WTC11 (cell line): ENCODE data around the gene GRM7. TPM values are rescaled to one million over a fixed set of nuclear protein-coding genes. Genes with fewer than 3 reads are reported as not detected.

Experiments used
- ATAC-seq: fragments of 200-7000 bp; cut with Tn5 transposase; 2 replicates; pipeline ENCODE4 v1.10.0; 2021; ENCODE audit warnings: mild to moderate bottlenecking, moderate library complexity
- CTCF ChIA-PET: fragments of 300-600 bp; sonication (Branson Sonifier 250); formaldehyde crosslinking; loops from one replicate; lab custom pipeline; 2021; ENCODE audit warnings: antibody characterized with exemption; lab: Charles Lee
- POLR2A ChIA-PET: fragments of 350-600 bp; sonication (Branson Sonifier 250); formaldehyde crosslinking; loops from one replicate; lab custom pipeline; 2021; ENCODE audit warnings: antibody characterized with exemption; lab: Charles Lee
- DNase-seq: peaks from one replicate; pipeline ENCODE4 v3.0.0; 2021; ENCODE audit warnings: low spot score
- H3K27ac Mint-ChIP-seq: 2 replicates; pipeline ENCODE4 v1.8.0; 2021; ENCODE audit warnings: mixed read lengths
- H3K27me3 Mint-ChIP-seq: 2 replicates; pipeline ENCODE4 v1.8.0; 2021; ENCODE audit warnings: low read depth, mild to moderate bottlenecking, moderate library complexity, mixed read lengths
- H3K36me3 Mint-ChIP-seq: 2 replicates; pipeline ENCODE4 v1.8.0; 2021; ENCODE audit warnings: mixed read lengths
- H3K4me1 Mint-ChIP-seq: 2 replicates; pipeline ENCODE4 v1.8.0; 2022; ENCODE audit warnings: mixed read lengths
- H3K4me3 Mint-ChIP-seq: 2 replicates; pipeline ENCODE4 v1.8.0; 2021; ENCODE audit warnings: mild to moderate bottlenecking, moderate library complexity, mixed read lengths
- H3K9me3 Mint-ChIP-seq: 2 replicates; pipeline ENCODE4 v1.8.0; 2021; ENCODE audit warnings: mixed read lengths
- CREB1 ChIP-seq: sonication (generic); formaldehyde crosslinking; IDR thresholded peaks from 2 replicates; pipeline ENCODE4 v1.8.0; 2023; ENCODE audit warnings: mild to moderate bottlenecking, missing genetic modification reagents
- CREM ChIP-seq: sonication (generic); formaldehyde crosslinking; IDR thresholded peaks from 2 replicates; pipeline ENCODE4 v1.8.1; 2022; ENCODE audit warnings: mild to moderate bottlenecking, missing genetic modification reagents, moderate library complexity
- MXD4 ChIP-seq: fragments of 250-450 bp; sonication (Bioruptor Pico); IDR thresholded peaks from 2 replicates; pipeline ENCODE4 v1.8.0; 2021; ENCODE audit warnings: mild to moderate bottlenecking, moderate library complexity, borderline replicate concordance
- OVOL2 ChIP-seq: fragments of 250-450 bp; sonication (Bioruptor Pico); IDR thresholded peaks from 2 replicates; pipeline ENCODE4 v1.9.0; 2021; ENCODE audit warnings: mild to moderate bottlenecking, borderline replicate concordance
- SOX15 ChIP-seq: fragments of 250-450 bp; sonication (Bioruptor Pico); IDR thresholded peaks from 2 replicates; pipeline ENCODE4 v1.9.0; 2021; ENCODE audit warnings: mild to moderate bottlenecking
- TCF7 ChIP-seq: sonication (generic); formaldehyde crosslinking; IDR thresholded peaks from 2 replicates; pipeline ENCODE4 v1.8.0; 2022; ENCODE audit warnings: mild to moderate bottlenecking, low read depth, missing genetic modification reagents, moderate library complexity
- ZNF138 ChIP-seq: sonication (generic); formaldehyde crosslinking; conservative IDR thresholded peaks from 2 replicates; pipeline ENCODE4 v1.8.1; 2022; ENCODE audit warnings: mild to moderate bottlenecking, moderate library complexity, missing genetic modification reagents
- ZNF317 ChIP-seq: sonication (generic); formaldehyde crosslinking; IDR thresholded peaks from 2 replicates; pipeline ENCODE4 v1.8.1; 2023; ENCODE audit warnings: low read depth, mild to moderate bottlenecking, moderate library complexity, missing genetic modification reagents, borderline replicate concordance
- ZNF416 ChIP-seq: fragments of 250-450 bp; sonication (Bioruptor Pico); IDR thresholded peaks from 2 replicates; pipeline ENCODE4 v1.9.0; 2021; ENCODE audit warnings: mild to moderate bottlenecking, inconsistent platforms
- total RNA-seq: library from RNA; stranded (reverse); gene quantifications from 3 replicates; pipeline ENCODE4 v1.2.3, GENCODE V29; 2021
- TF ChIP-seq, protein P1 (sequence below): sonication (generic); formaldehyde crosslinking; IDR thresholded peaks from 2 replicates; pipeline ENCODE4 v1.8.1; 2023; ENCODE audit warnings: mild to moderate bottlenecking, missing genetic modification reagents, moderate library complexity
- TF ChIP-seq, protein P2 (sequence below): fragments of 250-450 bp; sonication (Bioruptor Pico); IDR thresholded peaks from 2 replicates; pipeline ENCODE4 v1.9.0; 2021; ENCODE audit warnings: mild to moderate bottlenecking
- TF ChIP-seq, protein P3 (sequence below): sonication (generic); formaldehyde crosslinking; IDR thresholded peaks from 2 replicates; pipeline ENCODE4 v1.8.1; 2022; ENCODE audit warnings: mild to moderate bottlenecking, moderate library complexity, missing genetic modification reagents
- TF ChIP-seq, protein P4 (sequence below): sonication (generic); formaldehyde crosslinking; IDR thresholded peaks from 2 replicates; pipeline ENCODE4 v1.8.0; 2022; ENCODE audit warnings: mild to moderate bottlenecking, missing genetic modification reagents
- TF ChIP-seq, protein P5 (sequence below): fragments of 250-450 bp; sonication (Bioruptor Pico); IDR thresholded peaks from 2 replicates; pipeline ENCODE4 v1.9.0; 2021; ENCODE audit warnings: mild to moderate bottlenecking, borderline replicate concordance
- TF ChIP-seq, protein P6 (sequence below): fragments of 200-600 bp; IDR thresholded peaks from 2 replicates; pipeline ENCODE4 v1.8.0; 2022; ENCODE audit warnings: antibody characterized with exemption
- TF ChIP-seq, protein P7 (sequence below): sonication (generic); formaldehyde crosslinking; conservative IDR thresholded peaks from 2 replicates; pipeline ENCODE4 v1.8.1; 2022; ENCODE audit warnings: mild to moderate bottlenecking, missing genetic modification reagents
- TF ChIP-seq, protein P8 (sequence below): sonication (generic); formaldehyde crosslinking; IDR thresholded peaks from 2 replicates; pipeline ENCODE4 v1.8.0; 2023; ENCODE audit warnings: missing genetic modification reagents

Gene GRM7
- total RNA-seq, 1 experiment from 2014 or later: 0.42 TPM

DNA sequence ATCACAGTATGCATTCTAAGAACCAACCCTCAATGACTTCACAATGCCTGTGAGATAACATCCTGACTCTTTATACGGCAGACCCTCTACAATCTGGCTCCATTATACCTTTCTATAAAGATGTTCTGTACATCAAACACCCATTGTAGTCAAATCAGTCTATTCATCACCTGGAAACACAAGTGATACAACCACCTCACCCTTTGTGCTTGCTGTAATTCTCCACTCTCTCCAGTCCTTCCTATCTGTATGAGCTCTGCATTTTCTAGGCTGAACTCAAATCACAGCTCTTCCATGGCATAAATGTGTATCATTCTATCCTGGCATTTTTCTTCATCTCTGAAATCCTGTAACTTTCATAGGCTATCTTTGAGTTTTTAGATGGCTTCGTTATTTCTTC is 539.4 kb downstream of the GRM7 start:
- ATAC-seq: no peak
- Mint-ChIP-seq H3K9me3 (no peaks in the 10 kb centered on the region), H3K4me3 (no peak overlapping the region), H3K4me1 (peaks cover 3% of the 10 kb centered on the region; the same call in 1 of the 2 replicates), H3K27ac (no peak overlapping the region), H3K27me3 (no peaks in the 10 kb centered on the region), H3K36me3 (no peaks in the 10 kb centered on the region)
- no peak for DNase-seq
- TF ChIP-seq TCF7 (CRISPR knock-in tag): no peak
- no peak for TF ChIP-seq ZNF416 (CRISPR knock-in tag)
- TF ChIP-seq, protein P1, sequence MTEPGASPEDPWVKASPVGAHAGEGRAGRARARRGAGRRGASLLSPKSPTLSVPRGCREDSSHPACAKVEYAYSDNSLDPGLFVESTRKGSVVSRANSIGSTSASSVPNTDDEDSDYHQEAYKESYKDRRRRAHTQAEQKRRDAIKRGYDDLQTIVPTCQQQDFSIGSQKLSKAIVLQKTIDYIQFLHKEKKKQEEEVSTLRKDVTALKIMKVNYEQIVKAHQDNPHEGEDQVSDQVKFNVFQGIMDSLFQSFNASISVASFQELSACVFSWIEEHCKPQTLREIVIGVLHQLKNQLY (CRISPR knock-in tag): no peak
- TF ChIP-seq CREM (CRISPR knock-in tag): no peak
- TF ChIP-seq, protein P2, sequence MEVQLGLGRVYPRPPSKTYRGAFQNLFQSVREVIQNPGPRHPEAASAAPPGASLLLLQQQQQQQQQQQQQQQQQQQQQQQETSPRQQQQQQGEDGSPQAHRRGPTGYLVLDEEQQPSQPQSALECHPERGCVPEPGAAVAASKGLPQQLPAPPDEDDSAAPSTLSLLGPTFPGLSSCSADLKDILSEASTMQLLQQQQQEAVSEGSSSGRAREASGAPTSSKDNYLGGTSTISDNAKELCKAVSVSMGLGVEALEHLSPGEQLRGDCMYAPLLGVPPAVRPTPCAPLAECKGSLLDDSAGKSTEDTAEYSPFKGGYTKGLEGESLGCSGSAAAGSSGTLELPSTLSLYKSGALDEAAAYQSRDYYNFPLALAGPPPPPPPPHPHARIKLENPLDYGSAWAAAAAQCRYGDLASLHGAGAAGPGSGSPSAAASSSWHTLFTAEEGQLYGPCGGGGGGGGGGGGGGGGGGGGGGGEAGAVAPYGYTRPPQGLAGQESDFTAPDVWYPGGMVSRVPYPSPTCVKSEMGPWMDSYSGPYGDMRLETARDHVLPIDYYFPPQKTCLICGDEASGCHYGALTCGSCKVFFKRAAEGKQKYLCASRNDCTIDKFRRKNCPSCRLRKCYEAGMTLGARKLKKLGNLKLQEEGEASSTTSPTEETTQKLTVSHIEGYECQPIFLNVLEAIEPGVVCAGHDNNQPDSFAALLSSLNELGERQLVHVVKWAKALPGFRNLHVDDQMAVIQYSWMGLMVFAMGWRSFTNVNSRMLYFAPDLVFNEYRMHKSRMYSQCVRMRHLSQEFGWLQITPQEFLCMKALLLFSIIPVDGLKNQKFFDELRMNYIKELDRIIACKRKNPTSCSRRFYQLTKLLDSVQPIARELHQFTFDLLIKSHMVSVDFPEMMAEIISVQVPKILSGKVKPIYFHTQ (CRISPR knock-in tag): no peak
- TF ChIP-seq, protein P3, sequence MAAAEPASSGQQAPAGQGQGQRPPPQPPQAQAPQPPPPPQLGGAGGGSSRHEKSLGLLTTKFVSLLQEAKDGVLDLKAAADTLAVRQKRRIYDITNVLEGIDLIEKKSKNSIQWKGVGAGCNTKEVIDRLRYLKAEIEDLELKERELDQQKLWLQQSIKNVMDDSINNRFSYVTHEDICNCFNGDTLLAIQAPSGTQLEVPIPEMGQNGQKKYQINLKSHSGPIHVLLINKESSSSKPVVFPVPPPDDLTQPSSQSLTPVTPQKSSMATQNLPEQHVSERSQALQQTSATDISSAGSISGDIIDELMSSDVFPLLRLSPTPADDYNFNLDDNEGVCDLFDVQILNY (CRISPR knock-in tag): no peak
- TF ChIP-seq, protein P4, sequence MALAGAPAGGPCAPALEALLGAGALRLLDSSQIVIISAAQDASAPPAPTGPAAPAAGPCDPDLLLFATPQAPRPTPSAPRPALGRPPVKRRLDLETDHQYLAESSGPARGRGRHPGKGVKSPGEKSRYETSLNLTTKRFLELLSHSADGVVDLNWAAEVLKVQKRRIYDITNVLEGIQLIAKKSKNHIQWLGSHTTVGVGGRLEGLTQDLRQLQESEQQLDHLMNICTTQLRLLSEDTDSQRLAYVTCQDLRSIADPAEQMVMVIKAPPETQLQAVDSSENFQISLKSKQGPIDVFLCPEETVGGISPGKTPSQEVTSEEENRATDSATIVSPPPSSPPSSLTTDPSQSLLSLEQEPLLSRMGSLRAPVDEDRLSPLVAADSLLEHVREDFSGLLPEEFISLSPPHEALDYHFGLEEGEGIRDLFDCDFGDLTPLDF (CRISPR knock-in tag): no peak
- TF ChIP-seq, protein P5, sequence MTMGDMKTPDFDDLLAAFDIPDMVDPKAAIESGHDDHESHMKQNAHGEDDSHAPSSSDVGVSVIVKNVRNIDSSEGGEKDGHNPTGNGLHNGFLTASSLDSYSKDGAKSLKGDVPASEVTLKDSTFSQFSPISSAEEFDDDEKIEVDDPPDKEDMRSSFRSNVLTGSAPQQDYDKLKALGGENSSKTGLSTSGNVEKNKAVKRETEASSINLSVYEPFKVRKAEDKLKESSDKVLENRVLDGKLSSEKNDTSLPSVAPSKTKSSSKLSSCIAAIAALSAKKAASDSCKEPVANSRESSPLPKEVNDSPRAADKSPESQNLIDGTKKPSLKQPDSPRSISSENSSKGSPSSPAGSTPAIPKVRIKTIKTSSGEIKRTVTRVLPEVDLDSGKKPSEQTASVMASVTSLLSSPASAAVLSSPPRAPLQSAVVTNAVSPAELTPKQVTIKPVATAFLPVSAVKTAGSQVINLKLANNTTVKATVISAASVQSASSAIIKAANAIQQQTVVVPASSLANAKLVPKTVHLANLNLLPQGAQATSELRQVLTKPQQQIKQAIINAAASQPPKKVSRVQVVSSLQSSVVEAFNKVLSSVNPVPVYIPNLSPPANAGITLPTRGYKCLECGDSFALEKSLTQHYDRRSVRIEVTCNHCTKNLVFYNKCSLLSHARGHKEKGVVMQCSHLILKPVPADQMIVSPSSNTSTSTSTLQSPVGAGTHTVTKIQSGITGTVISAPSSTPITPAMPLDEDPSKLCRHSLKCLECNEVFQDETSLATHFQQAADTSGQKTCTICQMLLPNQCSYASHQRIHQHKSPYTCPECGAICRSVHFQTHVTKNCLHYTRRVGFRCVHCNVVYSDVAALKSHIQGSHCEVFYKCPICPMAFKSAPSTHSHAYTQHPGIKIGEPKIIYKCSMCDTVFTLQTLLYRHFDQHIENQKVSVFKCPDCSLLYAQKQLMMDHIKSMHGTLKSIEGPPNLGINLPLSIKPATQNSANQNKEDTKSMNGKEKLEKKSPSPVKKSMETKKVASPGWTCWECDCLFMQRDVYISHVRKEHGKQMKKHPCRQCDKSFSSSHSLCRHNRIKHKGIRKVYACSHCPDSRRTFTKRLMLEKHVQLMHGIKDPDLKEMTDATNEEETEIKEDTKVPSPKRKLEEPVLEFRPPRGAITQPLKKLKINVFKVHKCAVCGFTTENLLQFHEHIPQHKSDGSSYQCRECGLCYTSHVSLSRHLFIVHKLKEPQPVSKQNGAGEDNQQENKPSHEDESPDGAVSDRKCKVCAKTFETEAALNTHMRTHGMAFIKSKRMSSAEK (CRISPR knock-in tag): no peak
- TF ChIP-seq MXD4: no peak
- TF ChIP-seq, protein P6, sequence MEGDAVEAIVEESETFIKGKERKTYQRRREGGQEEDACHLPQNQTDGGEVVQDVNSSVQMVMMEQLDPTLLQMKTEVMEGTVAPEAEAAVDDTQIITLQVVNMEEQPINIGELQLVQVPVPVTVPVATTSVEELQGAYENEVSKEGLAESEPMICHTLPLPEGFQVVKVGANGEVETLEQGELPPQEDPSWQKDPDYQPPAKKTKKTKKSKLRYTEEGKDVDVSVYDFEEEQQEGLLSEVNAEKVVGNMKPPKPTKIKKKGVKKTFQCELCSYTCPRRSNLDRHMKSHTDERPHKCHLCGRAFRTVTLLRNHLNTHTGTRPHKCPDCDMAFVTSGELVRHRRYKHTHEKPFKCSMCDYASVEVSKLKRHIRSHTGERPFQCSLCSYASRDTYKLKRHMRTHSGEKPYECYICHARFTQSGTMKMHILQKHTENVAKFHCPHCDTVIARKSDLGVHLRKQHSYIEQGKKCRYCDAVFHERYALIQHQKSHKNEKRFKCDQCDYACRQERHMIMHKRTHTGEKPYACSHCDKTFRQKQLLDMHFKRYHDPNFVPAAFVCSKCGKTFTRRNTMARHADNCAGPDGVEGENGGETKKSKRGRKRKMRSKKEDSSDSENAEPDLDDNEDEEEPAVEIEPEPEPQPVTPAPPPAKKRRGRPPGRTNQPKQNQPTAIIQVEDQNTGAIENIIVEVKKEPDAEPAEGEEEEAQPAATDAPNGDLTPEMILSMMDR: no peak
- TF ChIP-seq ZNF138 (CRISPR knock-in tag): no peak
- TF ChIP-seq, protein P7, sequence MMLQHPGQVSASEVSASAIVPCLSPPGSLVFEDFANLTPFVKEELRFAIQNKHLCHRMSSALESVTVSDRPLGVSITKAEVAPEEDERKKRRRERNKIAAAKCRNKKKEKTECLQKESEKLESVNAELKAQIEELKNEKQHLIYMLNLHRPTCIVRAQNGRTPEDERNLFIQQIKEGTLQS (CRISPR knock-in tag): no peak
- no peak for TF ChIP-seq ZNF317 (CRISPR knock-in tag)
- TF ChIP-seq OVOL2: no peak
- TF ChIP-seq CREB1 (CRISPR knock-in tag): no peak
- no peak for TF ChIP-seq SOX15 (CRISPR knock-in tag)
- TF ChIP-seq, protein P8, sequence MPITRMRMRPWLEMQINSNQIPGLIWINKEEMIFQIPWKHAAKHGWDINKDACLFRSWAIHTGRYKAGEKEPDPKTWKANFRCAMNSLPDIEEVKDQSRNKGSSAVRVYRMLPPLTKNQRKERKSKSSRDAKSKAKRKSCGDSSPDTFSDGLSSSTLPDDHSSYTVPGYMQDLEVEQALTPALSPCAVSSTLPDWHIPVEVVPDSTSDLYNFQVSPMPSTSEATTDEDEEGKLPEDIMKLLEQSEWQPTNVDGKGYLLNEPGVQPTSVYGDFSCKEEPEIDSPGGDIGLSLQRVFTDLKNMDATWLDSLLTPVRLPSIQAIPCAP (CRISPR knock-in tag): no peak
- POLR2A ChIA-PET: no interaction called here
- CTCF ChIA-PET: no interaction called here
